ENCODE measurements around the gene SLC26A1. TPM values are rescaled to one million over a fixed set of nuclear protein-coding genes. Genes with fewer than 3 reads are reported as not detected.
"Not testable (repeated sequence)": the region's sequence is repeated elsewhere in the genome, so short reads cannot be mapped to it uniquely, and the experiment has no call there.

Gene SLC26A1
- total and polyA plus RNA-seq, 5 donors = 0.34 to 0.37 (median 0.36) TPM; not detected in 2

DNA sequence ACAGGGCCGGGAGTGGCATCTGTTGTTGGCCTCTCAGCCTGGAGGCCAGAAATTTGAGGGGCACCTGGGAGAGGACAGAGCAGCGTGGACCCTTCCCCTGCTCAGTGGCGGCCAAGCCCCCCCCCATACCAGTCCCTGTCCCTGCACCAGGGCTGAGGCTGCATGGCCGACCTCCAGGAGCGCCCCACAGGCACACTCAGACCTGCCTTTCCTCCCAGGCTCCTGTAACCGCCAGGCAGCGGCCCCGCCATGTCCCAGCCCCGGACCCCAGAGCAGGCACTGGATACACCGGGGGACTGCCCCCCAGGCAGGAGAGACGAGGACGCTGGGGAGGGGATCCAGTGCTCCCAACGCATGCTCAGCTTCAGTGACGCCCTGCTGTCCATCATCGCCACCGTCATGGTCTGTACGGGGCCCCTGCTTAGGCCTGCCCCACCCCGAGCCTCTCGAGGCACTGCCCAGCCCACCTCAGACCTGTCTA, 45.7 kb downstream of the SLC26A1 start:
- 93% methylated on average over 19 of the region's 19 CpGs for WGBS
- Histone ChIP-seq H3K9me3 (ENCODE audit: control insufficient read depth, low read length) (no peaks in the 10 kb centered on the region), H3K4me3 (ENCODE audit: low read length) (no peak overlapping the region), H3K4me1 (ENCODE audit: control insufficient read depth, insufficient read depth, low read length) (no peaks in the 10 kb centered on the region), H3K27me3 (ENCODE audit: control insufficient read depth, insufficient read depth) (no peaks in the 10 kb centered on the region), H3K27ac (ENCODE audit: low read length) (no peak overlapping the region)
- DNase-seq (peak in 1 of 3 donors; percentile 39), ATAC-seq (peak in 1 of 2 donors; percentile 7)
- intact Hi-C loops (cut with DNase I) = no loop called here

- no peak for ATAC-seq
- Histone ChIP-seq H3K4me1 (ENCODE audit: control insufficient read depth, insufficient read depth, low read length) (no peaks in the 10 kb centered on the region), H3K9me3 (ENCODE audit: control insufficient read depth, low read length) (no peaks in the 10 kb centered on the region), H3K4me3 (ENCODE audit: low read length) (no peak overlapping the region), H3K27ac (ENCODE audit: low read length) (no peak overlapping the region), H3K27me3 (ENCODE audit: control insufficient read depth, insufficient read depth) (no peaks in the 10 kb centered on the region)
- 71% methylated on average over 62 of the region's 62 CpGs for WGBS
- intact Hi-C loops (cut with DNase I) = no loop called here
- peak in 1 of 3 donors; percentile 23 for DNase-seq
Observed at GRCh38 chr4:946517-947471, 46.4 kb downstream of the SLC26A1 start.

DNA sequence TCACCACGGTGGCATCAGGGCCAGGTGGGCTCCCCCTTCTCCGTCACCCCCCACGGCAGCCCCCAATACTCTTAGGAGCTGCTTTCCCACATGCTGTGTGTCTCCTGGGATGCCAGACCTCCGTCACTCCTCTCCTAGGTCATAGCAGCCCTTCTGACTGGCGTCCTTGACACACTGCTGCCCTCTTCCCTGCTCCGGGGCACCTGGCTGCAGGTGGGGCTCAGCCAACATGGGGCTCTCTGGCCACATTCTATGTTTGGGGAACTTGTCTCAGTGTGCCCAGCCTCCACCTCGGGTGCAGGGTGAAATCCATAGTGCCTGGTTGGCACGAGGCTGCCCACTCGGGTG, 47.1 kb downstream of the SLC26A1 start:
- Histone ChIP-seq H3K27me3 (ENCODE audit: control insufficient read depth, insufficient read depth) (no peaks in the 10 kb centered on the region), H3K27ac (ENCODE audit: low read length) (no peak overlapping the region), H3K4me3 (ENCODE audit: low read length) (no peak overlapping the region), H3K9me3 (ENCODE audit: control insufficient read depth, low read length) (no peaks in the 10 kb centered on the region), H3K4me1 (ENCODE audit: control insufficient read depth, insufficient read depth, low read length) (no peaks in the 10 kb centered on the region)
- peak in 1 of 3 donors; percentile 25 for DNase-seq
- intact Hi-C loops (cut with DNase I) = no loop called here
- 76% methylated on average over 9 of the region's 9 CpGs for WGBS
- no peak for ATAC-seq

GRCh38 chr4:945274-946102, 47.7 kb downstream of the SLC26A1 start:
- no peaks in the 10 kb centered on the region for H3K4me1 ChIP-seq (ENCODE audit: control insufficient read depth, insufficient read depth, low read length)
- no peaks in the 10 kb centered on the region for H3K9me3 ChIP-seq (ENCODE audit: control insufficient read depth, low read length)
- intact Hi-C loops (cut with DNase I) = no loop called here
- H3K27me3 ChIP-seq (ENCODE audit: control insufficient read depth, insufficient read depth) = no peaks in the 10 kb centered on the region
- H3K4me3 ChIP-seq (ENCODE audit: low read length) = no peak overlapping the region
- ATAC-seq = no peak
- WGBS = 59% methylated on average over 28 of the region's 28 CpGs
- H3K27ac ChIP-seq (ENCODE audit: low read length) = no peak overlapping the region
- peak in 1 of 3 donors; percentile 11 for DNase-seq

- DNase-seq; H3K27me3 ChIP-seq (ENCODE audit: control insufficient read depth, insufficient read depth); ATAC-seq; H3K9me3 ChIP-seq (ENCODE audit: control insufficient read depth, low read length); intact Hi-C loops (cut with DNase I); H3K4me1 ChIP-seq (ENCODE audit: control insufficient read depth, insufficient read depth, low read length); H3K4me3 ChIP-seq (ENCODE audit: low read length); H3K27ac ChIP-seq (ENCODE audit: low read length): not testable (repeated sequence)
- whole genome bisulfite sequencing = 84% methylated on average over 4 of the region's 4 CpGs
Observed at GRCh38 chr4:939508-939907, 53.7 kb downstream of the SLC26A1 start.

Other genes starting within 250 kb of the SLC26A1 start
- gene CPLX1, start 167.3 kb downstream of the SLC26A1 start, total RNA-seq = 1 to 10 TPM; 2.1 to 9.3 (median 4.5) TPM
- gene CPLX1, start 167.3 kb downstream of the SLC26A1 start, polyA plus RNA-seq = 7.2 TPM
- 10 to 100 TPM; 35.5 to 40.2 (median 37.6) TPM for gene GAK, start 61.1 kb downstream of the SLC26A1 start, total RNA-seq
- gene GAK, start 61.1 kb downstream of the SLC26A1 start, polyA plus RNA-seq = 45.6 TPM
- gene TMEM175, start 60.9 kb downstream of the SLC26A1 start, total RNA-seq = 10 to 100 TPM; 20.9 to 26.0 (median 23.0) TPM
- 31.1 TPM for gene TMEM175, start 60.9 kb downstream of the SLC26A1 start, polyA plus RNA-seq
- 1 to 10 TPM; 4.5 to 4.9 (median 4.6) TPM for gene DGKQ, start 19.8 kb downstream of the SLC26A1 start, total RNA-seq
- 3.6 TPM for gene DGKQ, start 19.8 kb downstream of the SLC26A1 start, polyA plus RNA-seq
- gene IDUA, start 6.4 kb downstream of the SLC26A1 start, total RNA-seq = 10 to 100 TPM; 14.7 to 17.4 (median 17.1) TPM
- gene IDUA, start 6.4 kb downstream of the SLC26A1 start, polyA plus RNA-seq = 8.5 TPM
- 10 to 100 TPM; 17.4 to 21.7 (median 20.3) TPM for gene FGFRL1, start 18.2 kb upstream of the SLC26A1 start, total RNA-seq
- gene FGFRL1, start 18.2 kb upstream of the SLC26A1 start, polyA plus RNA-seq = 19.2 TPM
- gene RNF212, start 120.2 kb upstream of the SLC26A1 start, total RNA-seq = 1 to 10 TPM in 3 of 4 donors, under 1 TPM in 1; 0.59 to 2.4 (median 1.5) TPM
- 1.6 TPM for gene RNF212, start 120.2 kb upstream of the SLC26A1 start, polyA plus RNA-seq
- 10 to 100 TPM; 12.2 to 27.4 (median 14.2) TPM for gene SPON2, start 179.2 kb upstream of the SLC26A1 start, total RNA-seq
- gene SPON2, start 179.2 kb upstream of the SLC26A1 start, polyA plus RNA-seq = 9.6 TPM